ENCODE results near the gene THSD7A. TPM values are rescaled to one million over a fixed set of nuclear protein-coding genes. Genes with fewer than 3 reads are reported as not detected.
A peak's percentile ranks its signal among the peaks of the same experiment; 100 is the strongest.

THSD7A gene
- total and polyA plus RNA-seq, 8 donors, result 3.7 to 20.8 (median 17.8) TPM

- Histone ChIP-seq H3K36me3 (no peaks in the 10 kb centered on the region), H3K4me1 (no peaks in the 10 kb centered on the region), H3K27me3 (no peaks in the 10 kb centered on the region), H3K4me3 (no peak overlapping the region), H3K27ac (no peak overlapping the region), H3K9me3 (no peaks in the 10 kb centered on the region)
- intact Hi-C loops (cut with DNase I), result no loop called here
- ATAC-seq (no peak), DNase-seq (no peak)
- TF ChIP-seq CTCF (IDR thresholded peaks at IDR 0.05), result no peak
These were observed 26.8 kb upstream of the THSD7A start for GRCh38 chr7:11858622-11859302.

DNA sequence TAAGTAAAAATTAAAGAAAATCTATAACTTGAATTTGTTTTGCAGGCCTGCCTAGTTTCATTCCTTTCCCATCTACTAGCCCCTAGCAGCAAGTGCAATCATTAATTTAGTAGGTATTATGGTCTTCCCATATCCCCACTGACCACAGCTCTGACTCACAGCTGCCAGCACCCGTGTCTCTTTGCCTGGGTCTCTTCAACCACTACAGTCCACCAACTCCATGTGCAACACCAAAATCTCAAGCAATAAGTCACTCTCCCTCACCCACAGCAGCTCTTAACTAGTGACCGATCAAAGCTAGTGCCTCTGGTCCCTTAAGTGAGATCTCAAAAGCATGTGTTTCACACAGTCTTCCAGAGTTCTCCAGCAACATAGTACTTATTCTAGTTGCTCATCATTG, 26.0 kb upstream of the THSD7A start:
- no peak overlapping the region for H3K27ac ChIP-seq
- H3K4me3 ChIP-seq, result no peak overlapping the region
- no peak for TF ChIP-seq CTCF (IDR thresholded peaks at IDR 0.05)
- H3K36me3 ChIP-seq, result no peaks in the 10 kb centered on the region
- intact Hi-C loops (cut with DNase I), result no loop called here
- H3K9me3 ChIP-seq, result no peaks in the 10 kb centered on the region
- no peaks in the 10 kb centered on the region for H3K27me3 ChIP-seq
- no peaks in the 10 kb centered on the region for H3K4me1 ChIP-seq
- ATAC-seq, result no peak
- no peak for DNase-seq

DNA sequence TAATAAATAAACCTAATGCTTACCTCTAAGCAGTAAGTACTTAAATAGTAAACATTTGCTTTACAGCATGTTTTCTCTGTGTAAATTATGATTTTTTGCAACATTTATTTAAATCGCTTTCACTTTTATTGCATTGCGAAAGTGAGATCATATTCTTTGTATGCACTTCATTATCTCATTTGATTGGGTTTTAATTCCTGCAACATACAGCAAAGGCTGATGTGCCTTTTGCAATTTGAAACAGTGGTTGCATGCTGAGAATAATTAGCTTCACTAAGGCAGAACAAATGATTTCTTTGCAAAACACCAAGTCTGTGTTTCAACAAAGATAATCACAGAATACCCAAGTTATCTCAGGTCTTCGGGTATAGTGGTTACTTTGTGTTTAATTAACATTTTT, 16.3 kb upstream of the THSD7A start:
- DNase-seq, result peak in 2 of 4 donors; percentile 50 to 59
- TF ChIP-seq CTCF (IDR thresholded peaks at IDR 0.05), result no peak
- intact Hi-C loops (cut with DNase I), result no loop called here
- no peak overlapping the region for H3K27ac ChIP-seq
- no peaks in the 10 kb centered on the region for H3K9me3 ChIP-seq
- no peaks in the 10 kb centered on the region for H3K27me3 ChIP-seq
- no peak overlapping the region for H3K4me3 ChIP-seq
- ATAC-seq, result no peak
- no peaks in the 10 kb centered on the region for H3K4me1 ChIP-seq
- no peaks in the 10 kb centered on the region for H3K36me3 ChIP-seq

GRCh38 chr7:11847336-11847735, 15.3 kb upstream of the THSD7A start:
- no peaks in the 10 kb centered on the region for H3K27me3 ChIP-seq
- H3K27ac ChIP-seq, result no peak overlapping the region
- H3K4me3 ChIP-seq, result no peak overlapping the region
- H3K4me1 ChIP-seq, result no peaks in the 10 kb centered on the region
- TF ChIP-seq CTCF (IDR thresholded peaks at IDR 0.05), result no peak
- DNase-seq (peak in 2 of 4 donors; percentile 47 to 55), ATAC-seq (no peak)
- no peaks in the 10 kb centered on the region for H3K9me3 ChIP-seq
- H3K36me3 ChIP-seq, result no peaks in the 10 kb centered on the region
- intact Hi-C loops (cut with DNase I), result no loop called here

DNA sequence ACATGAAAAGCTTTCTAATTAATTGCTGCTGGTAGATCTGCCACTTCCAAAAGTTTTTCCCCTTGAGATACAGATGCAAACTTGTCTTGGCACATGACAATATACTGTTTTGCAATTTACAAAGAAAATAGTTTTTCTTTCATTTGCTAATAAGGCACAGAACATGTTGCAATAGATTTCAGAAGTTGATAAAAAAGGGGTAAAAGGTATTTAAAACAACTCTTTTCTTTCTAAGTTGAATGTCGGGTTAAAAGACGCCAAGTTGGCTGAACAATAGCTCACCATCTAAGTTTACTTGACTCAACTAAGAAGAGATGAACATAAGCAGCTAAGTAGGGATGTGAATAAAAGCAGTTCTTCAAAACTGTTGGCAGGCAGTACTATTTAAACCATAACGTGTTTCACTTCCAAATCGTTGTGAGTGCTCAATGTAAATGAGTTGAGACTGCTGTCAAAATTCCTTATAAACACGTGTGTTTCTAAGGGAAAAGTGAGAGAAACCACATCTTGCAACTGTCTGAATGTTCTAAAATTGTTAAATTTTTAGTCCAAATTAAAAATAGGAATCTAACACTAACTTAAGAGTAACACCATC, 14.5 kb upstream of the THSD7A start:
- Histone ChIP-seq H3K27ac (no peak overlapping the region), H3K4me3 (no peak overlapping the region), H3K36me3 (no peaks in the 10 kb centered on the region), H3K4me1 (no peaks in the 10 kb centered on the region), H3K9me3 (no peaks in the 10 kb centered on the region), H3K27me3 (no peaks in the 10 kb centered on the region)
- TF ChIP-seq CTCF (IDR thresholded peaks at IDR 0.05), result no peak
- DNase-seq, result peak in 2 of 4 donors; percentile 45 to 46
- ATAC-seq, result no peak
- intact Hi-C loops (cut with DNase I), result no loop called here
